GM19324 (cell line): ENCODE results near the gene DNM1L.

Experiments
- ATAC-seq: cut with Tn5 transposase; IDR thresholded peaks from one replicate; pipeline ENCODE4 v1.9.1; 2021; ENCODE audit warnings: mild to moderate bottlenecking, moderate library complexity; ENCODE audit not compliant: unreplicated experiment, low FRiP score

DNM1L gene

GRCh38 chr12:32755051-32755653, 76.1 kb downstream of the DNM1L start:
- ATAC-seq = peak; percentile 68

- ATAC-seq = peak; percentile 90
Observed at GRCh38 chr12:32755654-32756475, 76.8 kb downstream of the DNM1L start, which contains the start of gene YARS2. TSS of gene YARS2 (minus strand) at chr12:32755897. CDS start at chr12:32755874, 23 bp downstream.

- no peak for ATAC-seq
Observed at GRCh38 chr12:32756476-32757066, 77.5 kb downstream of the DNM1L start.

- ATAC-seq = no peak
Observed at GRCh38 chr12:32757157-32757556, 78.1 kb downstream of the DNM1L start.

- ATAC-seq = no peak
Observed at GRCh38 chr12:32761716-32762115, 82.6 kb downstream of the DNM1L start.

- ATAC-seq = no peak
Observed at GRCh38 chr12:32765906-32766305, 86.8 kb downstream of the DNM1L start.

- ATAC-seq = no peak
Observed at GRCh38 chr12:32768518-32768917, 89.4 kb downstream of the DNM1L start.

GRCh38 chr12:32770141-32770540, 91.0 kb downstream of the DNM1L start:
- no peak for ATAC-seq

- ATAC-seq = no peak
Observed at GRCh38 chr12:32773691-32774090, 94.6 kb downstream of the DNM1L start.

- ATAC-seq = no peak
Observed at GRCh38 chr12:32776258-32776657, 97.2 kb downstream of the DNM1L start.

GRCh38 chr12:32777159-32777558, 98.1 kb downstream of the DNM1L start:
- no peak for ATAC-seq

- no peak for ATAC-seq
Observed at GRCh38 chr12:32777691-32778175, 98.6 kb downstream of the DNM1L start.

GRCh38 chr12:32780071-32780470, 101.0 kb downstream of the DNM1L start:
- ATAC-seq = no peak

GRCh38 chr12:32783029-32783428, 103.9 kb downstream of the DNM1L start:
- no peak for ATAC-seq

GRCh38 chr12:32785557-32785956, 106.5 kb downstream of the DNM1L start:
- no peak for ATAC-seq

- no peak for ATAC-seq
Observed at GRCh38 chr12:32788405-32788804, 109.3 kb downstream of the DNM1L start.

- ATAC-seq = no peak
Observed at GRCh38 chr12:32789446-32789845, 110.3 kb downstream of the DNM1L start.

GRCh38 chr12:32789916-32790315, 110.8 kb downstream of the DNM1L start:
- ATAC-seq = no peak

- ATAC-seq = no peak
Observed at GRCh38 chr12:32794281-32794680, 115.2 kb downstream of the DNM1L start.
